Measurements from ENCODE around the gene FGFBP3.

FGFBP3 gene, protein sequence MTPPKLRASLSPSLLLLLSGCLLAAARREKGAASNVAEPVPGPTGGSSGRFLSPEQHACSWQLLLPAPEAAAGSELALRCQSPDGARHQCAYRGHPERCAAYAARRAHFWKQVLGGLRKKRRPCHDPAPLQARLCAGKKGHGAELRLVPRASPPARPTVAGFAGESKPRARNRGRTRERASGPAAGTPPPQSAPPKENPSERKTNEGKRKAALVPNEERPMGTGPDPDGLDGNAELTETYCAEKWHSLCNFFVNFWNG

DNA sequence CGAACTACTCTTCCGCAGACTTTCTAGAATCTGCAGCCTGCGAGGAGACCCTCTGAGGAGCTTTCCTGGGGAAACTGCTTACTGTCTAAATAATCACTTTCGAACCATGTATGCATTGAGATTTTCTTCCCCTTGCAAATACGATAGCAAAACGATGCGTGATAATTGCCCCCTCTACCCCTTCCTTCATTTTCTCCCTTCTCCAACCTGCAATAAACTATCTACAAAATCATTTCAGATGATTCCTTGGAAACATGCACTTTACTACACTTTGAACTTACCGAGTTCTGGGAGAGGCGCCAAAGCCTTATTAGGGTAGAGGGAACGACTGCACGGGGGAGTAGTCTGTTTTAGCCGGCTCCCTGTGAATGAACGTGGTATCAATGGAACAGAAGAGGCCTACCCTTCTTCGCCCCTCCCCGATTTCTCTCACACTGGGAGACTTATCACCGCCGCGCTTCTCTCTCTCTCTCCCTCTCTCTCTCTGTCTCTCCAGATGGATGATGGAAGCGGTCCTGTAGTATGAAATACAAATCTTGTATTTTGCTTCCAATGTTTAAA is at the start of gene FGFBP3:
Gene FGFBP3, minus strand, starts transcription at position 370 of the 561 bp plus-strand sequence. CDS start 517 bp downstream, outside the sequence.
- DNase-seq (ENCODE audit: low read depth) = no peak

GRCh38 chr10:91957091-91957490 is 47.8 kb upstream of the FGFBP3 start:
- no peak for DNase-seq (ENCODE audit: low read depth)

DNA sequence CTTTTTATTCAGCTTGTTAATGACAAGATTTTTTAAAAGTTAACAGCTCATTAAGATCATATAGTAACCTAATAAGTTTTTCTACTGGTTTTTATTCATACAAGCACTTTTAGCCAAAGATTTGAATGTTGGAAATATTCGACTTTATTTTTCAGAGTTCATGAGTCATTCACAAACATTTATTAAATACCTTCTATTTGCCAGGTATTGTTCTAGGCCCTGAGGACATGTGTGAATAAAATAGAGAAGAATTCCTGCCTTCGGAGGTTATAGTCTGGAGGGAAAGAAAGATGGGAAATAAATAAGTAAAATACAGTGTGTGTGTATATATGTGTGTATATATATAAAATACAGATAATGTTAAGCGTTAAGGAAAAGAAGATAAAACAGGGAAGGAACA is 45.8 kb upstream of the FGFBP3 start:
- no peak for DNase-seq (ENCODE audit: low read depth)

GRCh38 chr10:91953600-91954160 is 44.4 kb upstream of the FGFBP3 start:
- DNase-seq (ENCODE audit: low read depth) = no peak

GRCh38 chr10:91944880-91945630 is 35.8 kb upstream of the FGFBP3 start:
- no peak for DNase-seq (ENCODE audit: low read depth)

- DNase-seq (ENCODE audit: low read depth) = no peak
Observed at GRCh38 chr10:91941426-91941825, 32.1 kb upstream of the FGFBP3 start.

DNA sequence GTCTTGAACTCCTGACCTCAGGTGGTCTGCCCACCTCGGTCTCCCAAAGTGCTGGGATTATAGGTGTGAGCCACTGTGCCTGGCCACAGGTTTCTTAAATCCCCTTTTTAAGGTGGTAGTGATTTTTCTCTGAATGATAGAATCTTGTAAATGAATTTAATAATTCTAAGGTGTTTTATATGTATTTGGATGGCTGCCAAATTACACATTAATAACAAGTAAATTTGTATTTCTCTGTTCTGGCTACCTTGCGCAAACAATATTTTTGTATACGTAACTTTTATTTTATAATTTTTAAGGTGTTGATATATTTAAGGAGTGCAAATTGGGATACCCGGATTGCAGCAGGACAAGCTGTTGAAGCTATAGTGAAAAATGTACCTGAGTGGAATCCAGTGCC is 30.4 kb upstream of the FGFBP3 start:
- no peak for DNase-seq (ENCODE audit: low read depth)

- no peak for DNase-seq (ENCODE audit: low read depth)
Observed at GRCh38 chr10:91935886-91936285, 26.6 kb upstream of the FGFBP3 start.

DNA sequence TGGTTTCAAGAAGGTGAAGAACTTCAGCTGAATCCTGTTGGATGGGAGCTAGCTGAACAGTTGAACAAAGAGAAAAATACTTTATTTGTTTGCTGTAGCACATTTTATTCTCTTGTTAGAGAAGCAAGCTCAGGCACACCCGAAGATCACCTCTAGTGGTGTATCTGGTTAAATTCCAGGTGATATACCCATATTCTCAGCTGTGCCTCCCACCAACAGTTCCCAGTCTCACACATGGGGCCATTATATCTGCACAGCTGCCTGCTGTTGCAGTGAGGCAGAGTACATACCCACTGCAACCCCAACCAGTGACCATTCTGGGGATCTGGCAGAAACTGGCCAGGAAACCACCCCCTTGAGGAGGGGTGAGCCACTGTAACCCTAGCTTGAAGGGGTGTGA is 23.5 kb upstream of the FGFBP3 start:
- DNase-seq (ENCODE audit: low read depth) = no peak

DNA sequence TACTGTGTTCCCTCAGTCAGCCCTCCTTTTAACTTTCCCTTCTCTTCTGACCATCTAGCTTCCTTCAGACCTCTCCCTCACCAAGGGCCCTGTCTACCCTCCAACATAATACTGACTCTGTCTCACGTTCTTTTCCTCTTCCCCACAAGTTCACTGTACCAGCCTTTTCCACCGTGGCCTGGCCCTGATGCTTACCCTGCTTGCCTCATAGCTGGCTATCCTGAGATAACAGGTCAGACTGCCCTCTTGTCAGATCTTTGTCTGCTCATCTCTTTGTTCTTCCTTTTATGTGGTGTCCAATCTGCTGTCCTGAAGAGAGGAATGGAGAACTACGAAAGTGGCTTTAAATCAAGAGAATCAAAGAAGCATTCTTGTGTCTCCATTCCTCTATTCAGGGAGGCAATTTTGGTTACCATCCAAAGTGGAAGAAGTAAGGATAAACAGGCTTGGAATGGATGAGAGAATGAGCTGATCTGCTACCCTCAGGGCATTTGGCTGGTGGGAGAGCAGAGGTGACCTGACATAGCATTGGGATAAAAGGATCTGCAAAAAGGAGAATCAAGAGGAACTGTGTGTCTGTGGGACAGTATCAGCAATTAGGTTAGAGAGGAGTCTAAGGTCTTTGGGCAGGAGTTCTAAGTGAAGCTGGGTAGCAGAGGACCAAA is 22.4 kb upstream of the FGFBP3 start:
- no peak for DNase-seq (ENCODE audit: low read depth)

DNA sequence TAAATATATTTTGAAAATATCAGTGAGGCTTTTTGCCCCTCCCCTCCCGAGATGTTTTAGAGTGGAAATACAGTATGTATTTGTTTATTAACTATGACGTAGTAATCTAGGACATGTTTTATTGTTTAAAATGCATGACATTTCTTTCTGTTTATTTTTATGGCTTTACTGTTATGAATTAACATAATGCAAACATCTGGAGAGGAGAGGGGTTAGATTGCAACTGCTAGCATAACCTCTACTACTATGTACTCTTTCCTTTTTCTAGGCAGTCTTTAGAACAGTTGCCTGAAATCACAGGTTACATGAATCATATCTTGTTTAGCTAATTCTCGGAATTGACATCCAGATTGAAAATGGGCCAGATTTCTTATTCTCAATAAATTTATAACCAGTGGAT is 21.7 kb upstream of the FGFBP3 start:
- no peak for DNase-seq (ENCODE audit: low read depth)

DNA sequence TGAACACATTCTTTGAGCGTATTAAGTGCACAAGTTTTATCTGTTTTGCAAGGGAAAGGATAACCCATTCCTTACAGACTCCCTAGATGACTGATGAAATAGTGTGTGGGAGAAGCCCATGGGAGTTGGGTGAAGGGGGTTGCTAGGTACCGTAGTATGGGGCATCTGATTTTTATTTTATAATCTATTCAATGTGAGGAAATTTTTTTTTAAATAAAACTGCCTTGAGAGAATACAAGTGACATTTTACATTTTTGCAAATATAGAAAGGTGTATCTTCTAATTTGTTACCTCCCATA is 15.7 kb upstream of the FGFBP3 start:
- DNase-seq (ENCODE audit: low read depth) = no peak

DNA sequence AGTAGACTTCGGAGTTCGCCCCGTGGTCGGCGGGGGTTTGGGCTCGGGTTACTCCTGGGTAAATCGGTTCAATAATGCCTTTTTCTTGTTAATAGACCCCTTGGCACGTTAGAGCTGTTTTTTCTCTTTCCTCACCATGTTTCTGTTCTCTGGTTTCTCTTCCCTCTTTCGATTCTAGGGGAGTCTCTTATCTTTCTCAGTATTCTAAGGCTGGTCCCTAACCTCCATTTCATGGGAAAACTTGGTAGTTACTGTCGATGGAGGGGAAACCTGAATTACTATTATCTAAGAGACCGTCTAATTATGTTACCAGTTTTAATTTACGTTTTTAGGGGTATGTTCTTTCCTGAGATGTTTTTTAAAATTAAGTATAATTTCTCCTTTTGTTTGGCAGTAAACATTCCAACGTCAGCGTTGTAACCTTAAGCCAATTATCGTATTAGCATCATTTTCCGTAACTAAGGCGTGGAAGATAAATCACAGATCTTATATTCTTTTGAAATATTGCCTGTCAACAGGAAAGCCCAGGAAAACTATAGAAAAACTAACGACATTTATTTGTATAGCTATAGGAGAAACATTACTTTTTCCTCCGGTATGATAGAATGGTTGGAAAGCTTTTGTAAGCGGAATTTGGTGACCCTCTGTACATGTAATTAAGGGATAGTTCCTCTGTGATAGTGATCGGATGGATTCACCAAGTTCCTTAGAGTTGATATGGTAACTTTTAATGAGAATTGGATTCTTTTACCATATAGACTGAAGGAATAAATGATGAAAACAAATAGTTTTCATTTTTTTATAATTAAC is 15.1 kb upstream of the FGFBP3 start:
- DNase-seq (ENCODE audit: low read depth) = no peak

DNA sequence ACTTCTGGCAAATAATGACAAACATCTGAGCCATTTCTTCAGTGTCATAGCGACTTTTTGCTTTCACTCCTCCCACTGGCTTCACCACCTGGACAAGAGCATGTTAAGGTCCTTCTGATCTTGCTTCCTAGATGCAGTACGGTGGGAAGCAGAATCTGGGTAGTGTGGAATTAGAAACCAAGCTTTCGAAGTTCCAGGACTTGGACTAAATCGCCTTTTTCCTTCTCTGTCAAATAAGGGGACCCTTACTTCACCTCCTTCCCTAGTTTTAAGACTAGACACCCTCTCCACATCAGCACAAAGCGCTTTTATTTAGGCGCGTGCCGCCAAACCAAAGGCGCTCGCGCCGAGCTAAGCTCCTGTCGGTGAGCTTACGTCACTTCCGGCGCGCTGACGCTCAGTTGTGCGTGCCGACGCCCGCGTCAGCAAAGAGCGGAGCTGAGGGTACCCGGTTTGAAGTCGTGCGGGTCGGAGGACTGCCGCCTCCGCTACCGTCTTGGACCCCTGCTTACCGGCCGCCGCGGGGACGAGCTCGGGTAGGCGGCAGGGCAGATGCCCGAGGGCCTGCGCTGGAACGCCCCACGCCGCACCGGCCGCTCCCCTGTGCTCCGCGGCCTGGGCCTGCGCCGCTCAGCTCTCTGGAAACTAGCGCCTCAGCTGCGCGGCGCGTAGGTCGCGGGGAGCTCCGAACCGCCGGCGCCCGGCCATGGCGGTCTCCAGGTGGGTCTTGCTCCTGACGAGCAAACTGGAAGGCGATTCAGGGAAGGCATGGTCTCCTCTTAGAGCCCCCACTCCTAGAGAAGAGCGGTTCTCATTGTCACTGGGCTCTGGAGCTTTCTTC is 14.3 kb upstream of the FGFBP3 start, which contains the start of gene BTAF1:
Gene BTAF1, plus strand, starts transcription at position 400 of the 841 bp plus-strand sequence. Its CDS starts 307 bp downstream, at position 707.
- peak; percentile 85 for DNase-seq (ENCODE audit: low read depth)

DNA sequence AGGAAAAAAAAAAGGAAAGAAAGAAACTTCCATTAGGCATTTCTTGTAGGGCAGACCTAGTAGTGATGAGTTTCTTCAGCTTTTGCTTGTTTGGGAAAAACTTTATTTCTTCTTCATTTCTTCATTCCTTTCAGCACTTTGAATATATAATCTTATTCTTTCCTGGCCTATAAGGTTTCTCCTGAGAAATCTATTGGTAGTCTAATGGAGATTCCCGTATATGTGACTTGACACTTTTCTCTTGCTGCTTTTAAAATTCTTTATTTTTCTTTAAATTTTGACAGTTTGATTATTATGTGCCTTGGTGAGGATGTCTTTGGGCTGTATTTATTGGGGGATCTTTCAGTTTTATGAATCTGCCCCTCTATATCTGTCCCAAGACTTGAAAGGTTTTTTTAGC is 10.4 kb upstream of the FGFBP3 start:
- DNase-seq (ENCODE audit: low read depth) = no peak

GRCh38 chr10:91910467-91910866 is 1.2 kb upstream of the FGFBP3 start:
- no peak for DNase-seq (ENCODE audit: low read depth)

DNA sequence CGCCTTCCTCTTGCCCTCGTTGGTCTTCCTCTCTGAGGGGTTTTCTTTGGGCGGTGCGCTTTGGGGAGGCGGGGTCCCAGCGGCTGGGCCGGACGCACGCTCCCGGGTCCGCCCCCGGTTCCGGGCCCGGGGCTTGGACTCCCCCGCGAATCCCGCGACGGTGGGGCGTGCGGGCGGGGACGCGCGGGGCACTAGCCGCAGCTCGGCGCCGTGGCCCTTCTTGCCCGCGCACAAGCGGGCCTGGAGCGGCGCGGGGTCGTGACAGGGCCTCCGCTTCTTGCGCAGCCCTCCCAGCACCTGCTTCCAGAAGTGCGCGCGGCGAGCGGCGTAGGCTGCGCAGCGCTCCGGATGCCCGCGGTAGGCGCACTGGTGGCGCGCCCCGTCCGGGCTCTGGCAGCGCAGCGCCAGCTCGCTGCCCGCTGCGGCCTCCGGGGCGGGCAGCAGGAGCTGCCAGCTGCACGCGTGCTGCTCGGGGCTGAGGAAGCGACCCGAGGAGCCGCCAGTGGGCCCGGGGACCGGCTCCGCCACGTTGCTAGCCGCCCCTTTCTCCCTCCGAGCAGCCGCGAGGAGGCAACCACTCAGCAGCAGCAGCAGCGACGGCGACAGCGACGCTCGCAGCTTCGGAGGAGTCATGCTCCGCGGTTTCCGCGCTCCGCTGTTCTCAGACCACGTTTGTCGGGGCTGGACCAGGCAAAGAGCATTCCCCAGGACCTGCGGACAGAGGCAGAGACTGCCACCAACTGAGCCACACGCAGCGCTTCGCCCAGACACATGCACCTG is 759 bp downstream of the FGFBP3 start:
- DNase-seq (ENCODE audit: low read depth) = peak; percentile 50

GRCh38 chr10:91907914-91908336 is 1.4 kb downstream of the FGFBP3 start:
- no peak for DNase-seq (ENCODE audit: low read depth)

GRCh38 chr10:91907033-91907594 is 2.2 kb downstream of the FGFBP3 start:
- no peak for DNase-seq (ENCODE audit: low read depth)

Data from activated T-helper 1 cell treated with Interleukin-2 at 50 U/mL for 16 hours (primary cell).